HG02840 (cell line): ENCODE measurements around the gene U2AF2.

Experiments
- ATAC-seq: cut with Tn5 transposase; IDR thresholded peaks from one replicate; pipeline ENCODE4 v1.9.1; 2021; ENCODE audit warnings: mild to moderate bottlenecking, moderate library complexity, moderate number of reproducible peaks; ENCODE audit not compliant: unreplicated experiment, low FRiP score

Gene U2AF2

DNA sequence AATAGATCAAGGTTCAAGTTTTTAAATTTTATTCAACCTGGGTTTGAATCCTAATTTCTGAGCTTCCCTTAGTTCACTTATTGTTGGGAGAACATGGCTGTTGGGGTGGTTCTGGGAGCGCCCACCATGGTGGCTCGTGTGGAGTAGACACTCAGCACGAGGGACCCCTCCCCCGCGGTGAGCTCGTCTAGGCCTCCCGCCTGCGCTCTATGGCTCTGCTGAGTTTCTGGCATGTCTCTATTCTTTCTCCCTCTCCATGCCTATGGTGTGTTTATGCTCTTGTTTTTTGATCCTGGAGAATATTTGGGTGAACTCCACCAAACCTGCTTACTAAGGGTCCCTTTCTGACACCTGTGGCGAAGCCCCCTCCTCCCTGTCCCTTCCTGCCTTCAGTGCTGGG is 18.6 kb downstream of the U2AF2 start:
- no peak for ATAC-seq

DNA sequence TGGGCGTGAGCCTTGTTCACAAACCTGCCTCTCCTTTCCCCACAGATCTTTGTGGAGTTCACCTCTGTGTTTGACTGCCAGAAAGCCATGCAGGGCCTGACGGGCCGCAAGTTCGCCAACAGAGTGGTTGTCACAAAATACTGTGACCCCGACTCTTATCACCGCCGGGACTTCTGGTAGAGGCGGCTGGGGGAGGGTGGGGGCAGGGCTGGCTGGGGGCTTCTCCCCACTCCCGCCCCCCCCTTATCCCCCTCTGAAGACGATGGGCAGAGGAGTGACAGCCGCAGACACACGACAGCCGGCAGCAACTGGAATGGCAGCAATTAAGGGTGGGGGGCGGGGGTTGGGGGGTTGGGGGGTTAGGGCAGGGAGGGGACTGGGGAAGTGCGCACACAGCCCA is 19.1 kb downstream of the U2AF2 start:
- no peak for ATAC-seq

DNA sequence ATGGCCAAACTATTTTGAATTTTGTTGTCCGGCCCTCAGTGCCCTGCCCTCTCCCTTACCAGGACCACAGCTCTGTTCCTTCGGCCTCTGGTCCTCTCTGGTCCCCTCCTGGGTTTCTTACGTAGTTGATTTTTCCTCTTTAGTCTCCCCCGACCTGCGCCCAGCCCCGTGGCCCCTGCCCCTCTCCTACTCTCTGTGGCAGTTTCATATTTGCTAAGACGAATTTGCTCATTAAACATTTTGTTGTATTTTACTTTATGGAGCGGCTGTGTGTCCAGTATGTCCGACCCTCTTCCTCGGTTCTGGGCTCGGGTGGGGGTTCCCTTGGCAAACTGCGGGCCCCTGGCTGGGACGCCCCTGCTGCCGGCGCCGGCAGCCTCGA is 19.6 kb downstream of the U2AF2 start:
- no peak for ATAC-seq

DNA sequence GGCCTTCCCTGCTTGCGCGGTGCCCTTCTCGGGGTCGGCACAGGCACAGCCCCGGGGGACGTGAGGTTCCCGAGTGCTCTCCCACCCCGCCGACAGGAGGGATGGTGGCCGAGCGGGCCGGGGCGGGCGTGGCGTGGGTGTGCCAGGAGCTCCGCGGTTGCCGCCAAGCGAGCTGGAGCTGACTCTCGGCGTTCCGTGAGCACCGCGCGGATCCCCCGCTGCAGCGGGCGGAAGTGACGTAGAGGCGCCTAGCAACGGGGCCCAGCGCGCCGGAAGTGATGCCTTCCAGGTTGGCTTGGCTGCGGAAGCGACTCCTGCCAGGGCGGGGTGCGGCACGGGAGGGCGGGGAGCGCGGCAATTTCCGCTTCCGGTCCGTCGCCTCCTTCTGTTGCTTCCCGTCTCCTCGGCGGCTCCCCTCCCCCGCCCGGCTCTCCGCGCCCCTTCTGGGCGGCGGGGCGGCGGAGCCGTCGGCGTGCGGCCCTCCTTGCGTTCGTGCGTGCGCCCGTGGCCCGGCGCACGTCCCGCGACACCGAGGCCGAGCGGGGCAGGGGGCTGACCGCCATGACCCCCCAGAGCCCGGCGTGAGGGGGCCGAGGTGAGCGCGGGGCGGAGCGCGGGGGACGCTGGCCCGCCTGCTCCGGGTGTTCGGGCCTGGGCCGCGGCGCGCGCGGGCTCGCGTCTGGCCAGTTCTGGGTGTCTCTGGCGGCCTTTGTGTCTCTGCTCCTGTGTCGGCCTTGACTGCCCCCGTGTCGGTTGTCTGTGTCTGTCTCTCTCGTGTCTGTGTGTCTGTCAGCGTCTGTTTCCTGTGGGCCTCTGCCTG is 20.2 kb downstream of the U2AF2 start, which contains the start of gene EPN1:
Gene EPN1, plus strand, starts transcription at position 386 of the 820 bp plus-strand sequence. CDS start 3,402 bp downstream, outside the sequence.
- ATAC-seq, result peak; percentile 61

DNA sequence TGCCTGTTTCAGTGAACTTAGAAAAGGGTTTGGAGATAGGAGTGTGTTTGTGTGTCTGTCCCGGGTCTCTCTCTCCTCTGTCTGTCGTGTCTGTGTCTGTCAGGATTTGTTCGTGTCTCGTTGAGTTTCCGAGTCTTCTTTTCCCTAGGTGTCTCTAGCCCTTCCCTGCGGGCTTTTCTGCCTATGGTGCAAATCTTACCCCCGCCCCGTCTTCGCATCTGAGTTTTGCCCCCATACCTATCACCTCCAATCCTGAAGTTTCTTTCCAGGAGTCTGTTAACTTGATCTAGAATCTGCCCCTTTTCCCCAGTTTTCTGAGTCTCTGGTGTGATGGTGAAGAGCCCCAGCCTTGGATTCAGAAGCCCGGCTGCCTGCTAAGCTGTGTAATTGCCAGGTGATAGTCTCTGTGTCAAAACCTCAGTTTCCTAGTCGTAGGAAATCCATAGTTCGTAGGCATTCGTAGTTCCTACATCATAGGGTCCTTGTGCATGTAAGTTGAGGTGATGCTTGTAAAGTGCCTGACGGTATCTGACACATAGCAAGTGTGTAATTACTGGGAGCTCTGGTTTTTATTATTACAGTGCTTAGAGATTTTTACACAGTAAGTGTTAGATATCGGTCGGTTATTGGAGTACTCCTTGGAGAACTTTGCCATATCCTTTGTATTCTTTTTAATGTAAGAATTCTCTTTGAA is 21.0 kb downstream of the U2AF2 start:
- ATAC-seq, result no peak

DNA sequence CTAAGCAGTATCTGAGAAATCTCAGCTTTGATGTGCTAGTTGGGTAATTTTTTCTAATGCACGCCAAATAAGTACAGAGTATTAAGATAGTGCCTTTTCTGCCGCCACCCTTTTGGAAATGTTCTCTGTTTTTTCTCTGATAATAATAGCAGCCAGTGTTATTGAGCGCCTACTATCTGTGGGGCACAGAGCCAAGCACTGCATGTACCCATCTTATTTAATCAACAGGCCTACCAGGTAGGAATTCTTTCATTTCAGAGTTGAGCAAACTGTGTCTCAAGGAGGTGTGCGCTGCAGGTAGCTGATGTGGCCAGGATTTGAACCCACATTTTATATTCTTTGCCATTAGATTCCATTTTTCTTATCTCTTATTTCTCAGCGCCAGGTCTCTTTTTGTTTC is 21.5 kb downstream of the U2AF2 start:
- ATAC-seq, result no peak

DNA sequence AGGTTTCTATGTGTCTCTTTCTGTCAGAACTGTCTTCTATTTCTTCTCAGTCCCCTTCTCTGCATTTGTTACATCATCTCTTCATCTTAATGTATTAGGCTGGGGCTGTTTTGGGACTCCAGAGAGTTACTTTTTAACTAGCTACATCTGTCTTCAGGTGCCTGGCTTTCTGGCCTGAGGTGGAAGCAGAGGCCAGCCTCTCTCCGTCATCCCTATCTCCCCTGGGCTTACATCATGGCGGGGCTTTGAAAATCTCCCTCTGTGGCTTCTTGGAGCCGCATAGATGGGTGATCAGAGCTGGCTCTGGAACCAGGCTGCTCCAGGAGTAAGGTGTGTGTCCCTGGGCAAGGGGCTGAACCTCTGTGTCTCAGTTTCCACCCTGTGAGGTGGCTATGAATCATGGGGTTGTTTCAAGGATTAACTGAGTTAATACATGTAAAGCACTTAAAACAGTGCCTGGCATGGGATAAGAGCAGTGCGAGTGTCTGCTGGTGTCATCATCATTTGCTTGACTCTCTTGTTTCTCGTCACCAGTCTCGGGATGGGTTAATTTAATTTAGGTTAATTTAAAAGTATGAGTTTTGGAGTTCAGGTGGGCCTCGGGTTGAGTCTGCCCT is 22.2 kb downstream of the U2AF2 start:
- ATAC-seq, result no peak

- ATAC-seq, result no peak
Measured at GRCh38 chr19:55677572-55678028, 22.8 kb downstream of the U2AF2 start.

GRCh38 chr19:55678121-55678671 is 23.4 kb downstream of the U2AF2 start:
- peak; percentile 48 for ATAC-seq

DNA sequence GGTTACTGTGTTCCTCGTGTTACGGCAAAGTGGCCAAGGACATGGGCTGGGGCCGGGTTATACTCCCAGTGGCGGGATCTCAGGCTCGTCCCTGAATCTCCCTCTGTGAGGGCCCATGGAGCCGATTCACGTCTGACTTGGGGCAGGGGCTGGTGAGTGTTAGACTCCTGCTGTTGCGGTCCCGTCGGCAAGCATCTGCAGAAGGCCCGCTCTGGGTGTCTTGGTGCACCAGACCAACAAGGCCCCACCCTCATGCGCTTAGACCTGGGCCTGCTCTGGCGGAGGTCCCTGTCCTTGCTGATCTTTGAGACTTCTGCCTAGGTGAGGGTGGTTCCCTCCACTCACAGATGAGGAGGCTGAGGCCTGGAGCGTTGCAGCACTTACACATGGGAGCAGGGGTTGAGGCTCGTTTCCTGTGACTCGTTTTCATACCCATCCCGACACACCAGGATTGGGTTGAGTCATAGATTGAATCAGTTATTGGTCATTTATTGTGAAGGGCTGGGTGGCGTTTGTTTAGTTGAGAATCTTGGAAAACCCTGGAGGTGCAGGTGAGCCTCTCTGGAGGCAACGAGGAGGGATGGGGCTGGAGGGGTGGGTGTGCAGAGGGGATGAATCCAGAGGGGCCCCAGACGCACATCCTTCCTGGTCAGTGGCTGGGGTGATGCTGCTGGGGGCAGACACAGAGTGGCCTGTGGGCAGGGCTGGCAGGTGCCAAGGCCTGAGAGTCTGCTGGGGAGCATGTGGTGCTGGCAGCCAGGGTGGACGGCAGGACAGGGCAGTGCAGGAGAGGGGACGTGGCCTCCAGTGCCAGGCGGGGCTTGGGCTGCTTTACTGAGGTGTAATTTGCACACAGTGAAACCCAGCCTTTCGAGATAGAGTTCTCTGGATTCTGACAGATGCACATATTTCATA is 24.8 kb downstream of the U2AF2 start:
- no peak for ATAC-seq

GRCh38 chr19:55680339-55681130 is 25.7 kb downstream of the U2AF2 start:
- no peak for ATAC-seq

DNA sequence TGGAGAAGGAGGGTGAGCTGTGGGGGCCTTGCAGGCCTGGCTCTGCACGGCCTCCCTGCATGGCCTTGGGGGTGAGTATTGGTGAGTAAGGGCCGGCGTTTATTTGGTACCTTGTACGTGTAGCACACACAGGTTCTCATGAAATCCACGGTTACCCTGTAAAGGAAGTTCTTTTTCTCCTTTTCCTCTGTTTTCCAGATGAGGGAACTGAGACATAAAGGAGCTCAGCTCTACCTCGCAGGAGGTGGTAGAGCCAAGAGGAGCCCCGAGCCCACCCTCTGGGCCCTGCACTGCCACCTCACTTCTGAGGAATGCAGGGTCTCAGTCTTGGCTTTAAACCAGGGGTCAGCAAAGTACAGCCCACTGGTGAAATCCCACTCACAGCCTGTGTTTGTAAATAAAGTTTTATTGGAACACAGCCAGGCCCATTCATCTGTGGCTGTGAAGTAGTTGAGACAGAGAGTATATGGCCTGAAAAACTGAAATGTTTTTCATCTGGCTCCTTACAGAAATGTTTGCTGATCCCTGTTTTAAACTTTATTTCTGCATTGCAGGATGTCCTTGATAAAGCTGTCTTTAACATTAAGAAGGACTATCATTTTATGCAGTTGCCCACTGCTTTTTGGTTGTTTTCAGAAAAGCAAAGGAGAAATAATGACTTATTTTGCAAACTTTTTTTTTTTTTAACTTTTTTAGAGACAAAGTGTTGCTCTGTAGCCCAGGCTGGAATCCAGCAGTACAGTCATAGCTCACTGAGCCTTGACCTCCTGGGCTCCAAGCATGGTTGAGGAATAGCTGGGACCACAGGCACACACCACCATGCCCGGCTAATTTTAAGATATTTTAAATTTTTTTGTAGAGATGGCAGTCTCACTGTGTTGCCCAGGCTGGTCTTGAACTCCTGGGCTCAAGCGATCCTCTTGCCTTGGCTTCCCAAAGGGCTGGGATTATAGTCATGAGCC is 26.6 kb downstream of the U2AF2 start:
- ATAC-seq, result no peak

GRCh38 chr19:55683449-55684261 is 28.8 kb downstream of the U2AF2 start:
- ATAC-seq, result no peak

DNA sequence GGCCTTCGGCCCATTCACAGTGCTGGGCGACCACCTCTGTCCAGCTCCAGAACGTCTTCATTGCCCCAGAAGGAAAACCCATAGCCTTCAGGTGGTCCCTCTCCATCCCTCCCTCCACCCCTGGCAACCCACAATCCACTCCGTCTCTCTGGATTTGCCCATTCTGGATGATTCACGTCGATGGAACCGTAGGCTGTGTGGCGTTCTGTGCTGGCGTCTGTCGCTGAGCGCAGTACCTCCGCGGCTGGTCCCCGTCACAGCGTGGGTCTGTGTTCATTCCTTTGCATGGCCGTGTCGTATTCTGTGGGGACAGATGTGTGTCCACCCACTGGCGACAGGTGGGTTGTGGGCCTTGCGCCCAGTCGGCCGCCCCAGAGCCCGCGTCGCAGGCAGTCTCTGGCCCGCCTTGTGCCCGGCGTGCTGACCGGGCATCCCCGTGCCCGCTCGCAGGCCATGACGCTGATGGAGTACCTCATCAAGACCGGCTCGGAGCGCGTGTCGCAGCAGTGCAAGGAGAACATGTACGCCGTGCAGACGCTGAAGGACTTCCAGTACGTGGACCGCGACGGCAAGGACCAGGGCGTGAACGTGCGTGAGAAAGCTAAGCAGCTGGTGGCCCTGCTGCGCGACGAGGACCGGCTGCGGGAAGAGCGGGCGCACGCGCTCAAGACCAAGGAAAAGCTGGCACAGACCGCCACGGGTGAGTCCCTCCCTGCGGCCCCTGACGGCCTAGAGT is 30.3 kb downstream of the U2AF2 start:
- ATAC-seq, result no peak

GRCh38 chr19:55685776-55686175 is 30.9 kb downstream of the U2AF2 start:
- no peak for ATAC-seq

DNA sequence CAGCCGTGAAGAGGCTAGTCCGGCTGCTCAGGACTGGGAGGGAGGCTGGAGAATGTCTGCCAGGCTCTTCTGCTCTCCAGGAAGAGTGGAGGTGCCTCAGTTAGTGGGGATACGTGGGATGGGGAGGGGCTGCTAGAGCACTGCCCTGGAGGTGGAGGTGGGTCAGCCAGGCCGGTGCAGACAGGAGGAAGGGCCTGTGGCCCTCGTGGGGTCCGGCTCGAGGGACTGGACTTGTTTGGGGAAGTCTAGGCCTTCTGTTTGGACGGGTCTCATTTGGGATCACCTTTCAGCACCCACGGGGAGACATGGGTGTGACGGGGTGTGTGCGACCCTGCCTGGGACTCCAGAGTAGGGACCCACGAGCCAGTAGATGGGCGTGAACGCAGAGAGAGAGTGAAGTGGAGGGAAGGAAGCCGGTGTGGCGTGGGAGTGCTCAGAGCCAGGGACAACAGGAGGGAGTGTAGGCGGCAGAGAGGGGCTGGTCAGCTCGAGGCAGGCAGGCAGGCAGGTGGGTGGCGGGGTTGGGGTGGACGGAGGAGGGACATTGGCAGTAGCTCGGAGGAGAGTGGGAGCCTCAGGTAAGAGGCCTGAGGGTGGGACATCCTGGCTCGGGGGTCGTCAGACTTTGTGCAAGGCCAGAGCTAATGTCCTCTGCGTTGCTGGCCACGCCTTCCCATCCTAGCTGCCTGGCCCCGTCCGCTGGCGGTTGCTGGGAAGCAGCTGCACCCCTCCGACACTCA is 31.6 kb downstream of the U2AF2 start:
- no peak for ATAC-seq
